Epithelial cell of esophagus (primary cell): ENCODE results near the gene ACSM3.
"Not testable (repeated sequence)": the region's sequence is repeated elsewhere in the genome, so short reads cannot be mapped to it uniquely, and the experiment has no call there.

Experiments
- DNase-seq: peaks from one replicate; pipeline ENCODE4 v3.0.0; 2010; ENCODE audit warnings: low read depth
- H3K4me3 ChIP-seq: 2 replicates; pipeline ENCODE4 v1.5.1; 2011; ENCODE audit warnings: mild to moderate bottlenecking, low read length, control low read depth
- TF ChIP-seq, protein P1 (sequence below): IDR thresholded peaks from 2 replicates; pipeline ENCODE4 v1.5.1; 2011; ENCODE audit warnings: low read depth, mild to moderate bottlenecking, low read length, control low read depth, inconsistent platforms; ENCODE audit not compliant: insufficient read depth; ENCODE audit errors: missing control alignments

Gene ACSM3

DNA sequence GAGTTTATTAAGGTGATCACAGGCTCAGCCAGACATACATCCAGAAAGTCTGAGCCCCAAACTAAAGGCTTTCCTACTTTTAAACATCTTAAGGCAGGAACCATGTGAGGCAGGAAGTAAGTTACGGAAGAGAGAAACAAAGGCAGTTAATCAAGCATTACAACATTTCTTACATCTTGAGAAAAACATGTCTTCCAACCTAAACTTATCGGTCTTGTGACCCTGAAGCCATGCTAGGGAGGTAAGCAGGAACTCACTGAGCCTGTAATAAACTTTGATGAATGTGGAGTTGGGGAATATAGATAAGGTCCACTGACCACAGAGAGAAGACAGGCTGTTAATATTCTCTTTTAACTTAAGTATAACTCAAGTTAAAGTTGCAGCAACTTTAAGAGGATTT lies 3.5 kb upstream of the ACSM3 start:
- no peak for DNase-seq
- H3K4me3 ChIP-seq: no peak overlapping the region
- TF ChIP-seq, protein P1, sequence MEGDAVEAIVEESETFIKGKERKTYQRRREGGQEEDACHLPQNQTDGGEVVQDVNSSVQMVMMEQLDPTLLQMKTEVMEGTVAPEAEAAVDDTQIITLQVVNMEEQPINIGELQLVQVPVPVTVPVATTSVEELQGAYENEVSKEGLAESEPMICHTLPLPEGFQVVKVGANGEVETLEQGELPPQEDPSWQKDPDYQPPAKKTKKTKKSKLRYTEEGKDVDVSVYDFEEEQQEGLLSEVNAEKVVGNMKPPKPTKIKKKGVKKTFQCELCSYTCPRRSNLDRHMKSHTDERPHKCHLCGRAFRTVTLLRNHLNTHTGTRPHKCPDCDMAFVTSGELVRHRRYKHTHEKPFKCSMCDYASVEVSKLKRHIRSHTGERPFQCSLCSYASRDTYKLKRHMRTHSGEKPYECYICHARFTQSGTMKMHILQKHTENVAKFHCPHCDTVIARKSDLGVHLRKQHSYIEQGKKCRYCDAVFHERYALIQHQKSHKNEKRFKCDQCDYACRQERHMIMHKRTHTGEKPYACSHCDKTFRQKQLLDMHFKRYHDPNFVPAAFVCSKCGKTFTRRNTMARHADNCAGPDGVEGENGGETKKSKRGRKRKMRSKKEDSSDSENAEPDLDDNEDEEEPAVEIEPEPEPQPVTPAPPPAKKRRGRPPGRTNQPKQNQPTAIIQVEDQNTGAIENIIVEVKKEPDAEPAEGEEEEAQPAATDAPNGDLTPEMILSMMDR: no peak

DNA sequence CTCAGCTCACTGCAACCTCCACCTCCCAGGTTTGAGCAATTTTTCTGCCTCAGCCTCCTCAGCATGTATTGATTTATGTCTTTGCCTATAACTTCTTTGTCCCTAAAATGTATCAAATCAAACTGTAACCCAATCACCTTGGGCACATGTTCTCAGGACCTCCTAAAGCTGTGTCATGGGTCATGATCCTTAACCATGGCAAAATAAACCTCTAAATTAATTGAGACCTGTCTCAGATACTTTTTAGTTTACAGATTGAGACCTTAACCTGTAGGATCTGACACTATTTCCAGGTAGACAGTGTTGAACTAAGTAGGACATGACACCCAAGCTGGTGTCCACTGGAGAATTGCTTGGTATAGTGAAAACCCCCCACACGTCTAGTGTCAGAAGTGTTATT lies 2.6 kb upstream of the ACSM3 start:
- TF ChIP-seq, protein P1: no peak
- no peak for DNase-seq
- H3K4me3 ChIP-seq: no peak overlapping the region

DNA sequence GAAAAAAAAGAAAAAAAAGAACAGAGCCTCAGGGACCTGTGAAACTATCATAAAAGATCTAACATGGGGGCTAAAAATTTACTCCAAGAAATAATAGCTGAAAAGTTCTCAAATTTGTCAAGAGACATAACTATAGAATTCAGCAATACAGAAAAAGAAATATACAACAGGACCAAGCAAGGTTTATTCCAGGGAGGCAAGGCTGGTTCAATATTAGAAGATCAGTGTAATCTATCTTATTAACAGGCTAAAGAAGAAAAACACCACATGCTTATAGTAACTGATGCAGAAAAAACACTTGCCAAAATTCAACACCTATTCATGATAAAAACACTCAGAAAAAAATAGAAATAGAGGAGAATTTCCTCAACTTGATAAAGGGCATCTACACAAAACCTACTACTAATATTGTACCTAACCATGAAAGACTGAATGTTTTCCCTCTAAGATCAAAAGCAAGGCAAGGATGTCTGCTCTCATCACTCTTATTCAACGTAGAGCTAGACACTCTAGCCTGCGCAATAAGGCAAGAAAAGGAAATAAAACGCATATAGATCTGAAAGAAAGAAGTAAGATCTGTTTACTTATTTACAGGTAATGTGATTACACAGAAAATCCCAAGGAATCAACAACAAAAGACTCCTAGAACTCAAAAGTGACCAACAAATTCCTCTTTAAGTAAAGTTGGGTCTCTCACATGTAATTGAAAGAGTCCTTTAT lies 1.2 kb upstream of the ACSM3 start:
- no peak overlapping the region for H3K4me3 ChIP-seq
- TF ChIP-seq, protein P1: no peak
- no peak for DNase-seq

DNA sequence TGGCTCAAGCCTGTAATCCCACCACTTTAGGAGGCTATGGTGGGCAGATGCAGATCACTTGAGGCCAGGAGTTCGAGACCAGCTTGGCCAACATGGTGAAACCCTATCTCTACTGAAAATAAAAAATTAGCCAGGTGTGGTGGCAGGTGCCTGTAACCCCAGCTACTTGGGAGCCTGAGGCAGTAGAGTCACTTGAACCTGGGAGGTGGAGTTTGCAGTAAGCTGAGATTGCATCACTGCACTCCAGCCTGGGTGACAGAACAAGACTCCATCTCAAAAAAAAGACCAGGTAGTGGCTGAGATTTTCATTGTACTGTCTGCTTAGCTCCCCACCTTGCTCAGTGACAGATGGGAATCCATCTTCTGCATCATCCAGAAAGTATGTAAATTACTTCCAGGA lies 634 bp downstream of the ACSM3 start:
- DNase-seq: peak; percentile 35
- H3K4me3 ChIP-seq: not testable (repeated sequence)

DNA sequence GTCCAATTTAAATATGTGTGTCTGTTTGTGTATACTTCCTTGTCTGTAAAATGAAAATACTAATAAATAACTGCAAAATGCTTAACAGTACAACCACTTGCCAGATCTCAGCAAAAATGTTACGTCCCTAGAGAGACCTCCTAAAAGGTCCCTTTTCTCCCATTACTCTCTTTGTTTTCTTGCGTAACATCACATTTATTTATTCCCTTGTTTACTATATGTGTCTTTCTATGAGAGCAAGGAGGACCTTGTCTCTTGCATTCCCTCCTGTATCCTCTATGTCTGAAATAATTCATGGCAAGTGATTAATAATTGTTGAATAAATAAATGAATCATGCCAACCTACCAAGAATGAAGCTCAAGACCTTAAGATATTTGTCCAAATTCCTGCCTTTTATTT lies 1.9 kb downstream of the ACSM3 start:
- TF ChIP-seq, protein P1: no peak
- no peak for DNase-seq
- no peak overlapping the region for H3K4me3 ChIP-seq

DNA sequence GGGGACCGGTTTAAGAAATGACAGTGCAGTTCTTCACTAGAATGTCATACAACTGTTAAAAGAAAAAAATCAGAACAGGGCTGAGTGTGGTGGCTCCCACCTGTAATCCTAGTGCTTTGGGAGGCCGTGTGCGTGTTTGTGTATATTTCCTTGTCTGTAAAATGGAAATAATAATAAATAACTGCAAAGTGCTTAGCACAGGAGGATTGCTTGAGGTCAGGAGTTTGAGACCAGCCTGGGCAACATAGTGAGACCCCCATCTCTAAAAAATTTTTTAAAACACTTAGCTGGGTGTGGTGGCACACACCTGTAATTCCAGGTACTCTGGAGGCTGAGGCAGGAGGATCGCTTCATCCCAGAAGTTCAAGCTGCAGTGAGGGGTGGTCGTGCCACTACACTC lies 2.5 kb downstream of the ACSM3 start:
- DNase-seq: no peak
- TF ChIP-seq, protein P1: no peak
- no peak overlapping the region for H3K4me3 ChIP-seq

DNA sequence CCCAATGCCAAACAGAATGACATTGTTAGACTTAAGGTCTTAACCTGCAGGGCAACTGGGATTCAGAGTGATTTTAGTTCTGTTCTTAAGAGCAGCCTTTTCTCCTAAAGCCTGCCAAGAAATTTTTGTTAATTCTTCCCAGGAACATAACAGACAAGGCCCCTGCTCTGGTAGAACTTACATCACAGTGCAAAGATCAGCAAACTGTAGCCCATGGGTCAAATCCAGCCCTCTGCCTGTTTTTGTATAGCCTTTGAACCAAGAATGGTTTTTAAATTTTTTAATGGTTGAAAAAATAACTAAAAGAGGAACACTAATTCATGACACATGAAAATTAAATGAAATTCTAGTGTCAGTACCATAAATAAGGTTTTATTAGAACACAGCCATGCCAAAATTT lies 3.8 kb downstream of the ACSM3 start:
- no peak overlapping the region for H3K4me3 ChIP-seq
- TF ChIP-seq, protein P1: no peak
- DNase-seq: no peak
